K562 (cell line): ENCODE measurements around the gene RARG. TPM values are rescaled to one million over a fixed set of nuclear protein-coding genes. Genes with fewer than 3 reads are reported as not detected.
A peak's percentile ranks its signal among the peaks of the same experiment; 100 is the strongest.

Experiments
- BRD4 ChIP-seq: fragments of 200-600 bp; sonication (generic); IDR thresholded peaks from 2 replicates; pipeline ENCODE4 v1.6.1; 2017; ENCODE audit warnings: inconsistent platforms
- CHD2 ChIP-seq: IDR thresholded peaks from 2 replicates; pipeline ENCODE4 v1.6.1; 2011; ENCODE audit warnings: low read depth, low read length
- CSDE1 ChIP-seq, 2 experiments: fragments of 450-650 bp; IDR thresholded peaks; 2 replicates each; pipeline ENCODE4 v1.6.1; 2016; ENCODE audit warnings: mild to moderate bottlenecking in 1 of 2
- CTCFL ChIP-seq: IDR thresholded peaks from 2 replicates; pipeline ENCODE4 v1.6.1; 2011; ENCODE audit warnings: borderline replicate concordance, low read depth, mild to moderate bottlenecking, moderate library complexity, low read length; ENCODE audit not compliant: insufficient read depth, poor library complexity, severe bottlenecking
- DACH1 ChIP-seq: fragments of 450-650 bp; IDR thresholded peaks from 2 replicates; pipeline ENCODE4 v1.6.1; 2018; ENCODE audit not compliant: partially characterized antibody
- MCM2 ChIP-seq: fragments of 450-650 bp; IDR thresholded peaks from 2 replicates; pipeline ENCODE4 v1.6.1; 2017; ENCODE audit warnings: low read depth, mild to moderate bottlenecking
- MYNN ChIP-seq, 2 experiments: sonication (generic); formaldehyde crosslinking in 1 of 2; IDR thresholded peaks; 2 replicates each; pipeline versions ENCODE4 v1.5.0 to v1.6.1; 2016 to 2020; ENCODE audit warnings: antibody characterized with exemption in 1 of 2, missing genetic modification reagents in 1 of 2
- NCOA2 ChIP-seq, 2 experiments: fragments of 450-650 bp; IDR thresholded peaks; 2 replicates each; pipeline ENCODE4 v1.6.1; 2018; ENCODE audit warnings: mild to moderate bottlenecking in 2 of 2, moderate library complexity in 1 of 2; ENCODE audit not compliant: partially characterized antibody in 2 of 2
- NFRKB ChIP-seq: fragments of 450-650 bp; IDR thresholded peaks from 2 replicates; pipeline ENCODE4 v1.6.1; 2016; ENCODE audit warnings: low read depth
- PCBP2 ChIP-seq: fragments of 200-400 bp; formaldehyde crosslinking; IDR thresholded peaks from 2 replicates; pipeline ENCODE4 v1.6.1; 2018; ENCODE audit warnings: low read length, low read depth, mild to moderate bottlenecking, moderate library complexity; ENCODE audit not compliant: poor library complexity, severe bottlenecking
- POLR2B ChIP-seq: fragments of 450-650 bp; IDR thresholded peaks from 2 replicates; pipeline ENCODE4 v1.6.1; 2018; ENCODE audit warnings: low read depth; ENCODE audit not compliant: partially characterized antibody
- SIN3A ChIP-seq, 2 experiments: fragments of 150-350 bp in 1 of 2; IDR thresholded peaks; 2 replicates each; pipeline ENCODE4 v1.6.1; 2011 to 2016; ENCODE audit warnings: borderline replicate concordance in 2 of 2, low read depth in 2 of 2, low read length in 2 of 2, mild to moderate bottlenecking in 2 of 2, moderate library complexity in 2 of 2; ENCODE audit not compliant: control insufficient read depth in 1 of 2
- SIX5 ChIP-seq, 2 experiments: IDR thresholded peaks; 2 replicates each; pipeline ENCODE4 v1.6.1; 2011; ENCODE audit warnings: low read length in 2 of 2, borderline replicate concordance in 1 of 2, low read depth in 1 of 2, mild to moderate bottlenecking in 1 of 2, moderate library complexity in 1 of 2; ENCODE audit not compliant: insufficient read depth in 1 of 2
- SMAD3 ChIP-seq: fragments of 450-650 bp; formaldehyde crosslinking; conservative IDR thresholded peaks from 2 replicates; pipeline ENCODE4 v1.4.0; 2020; ENCODE audit warnings: mild to moderate bottlenecking
- THRB ChIP-seq: fragments of 450-650 bp; formaldehyde crosslinking; conservative IDR thresholded peaks from 2 replicates; pipeline ENCODE4 v1.4.0; 2022; ENCODE audit warnings: mild to moderate bottlenecking, missing genetic modification characterization
- TRIM28 ChIP-seq: fragments of 450-650 bp; IDR thresholded peaks from 2 replicates; pipeline ENCODE4 v1.6.1; 2017
- UBTF ChIP-seq, 2 experiments: IDR thresholded peaks; 2 replicates each; pipeline ENCODE4 v1.6.1; 2012; ENCODE audit warnings: improper control_type of control experiment in 2 of 2, low read depth in 2 of 2, low read length in 2 of 2, borderline replicate concordance in 1 of 2
- ZBTB7A ChIP-seq: IDR thresholded peaks from 2 replicates; pipeline ENCODE4 v1.6.1; 2011; ENCODE audit warnings: low read depth, mild to moderate bottlenecking, low read length, moderate library complexity, borderline replicate concordance; ENCODE audit not compliant: control insufficient read depth
- ZKSCAN3 ChIP-seq: fragments of 250-450 bp; sonication (Bioruptor Pico); IDR thresholded peaks from 2 replicates; pipeline ENCODE4 v1.4.0; 2020
- polyA plus RNA-seq, 8 experiments: library from polyadenylated mRNA; depleted of rRNA in 4 of 8; stranded (reverse) in 5 of 8; unstranded in 3 of 8; fragments of >200 nt; fragmentation: Nextera tagmentation in 2 of 8; fragmentation: Illumina TruSeq in 1 of 8; extraction: Ambion mirVana in 2 of 8; extraction: Trizol in 1 of 8; gene quantifications; 2 replicates each; pipeline versions ENCODE4 v1.2.1 to v1.2.3, GENCODE V29; 2011 to 2014; ENCODE audit warnings: inconsistent platforms in 1 of 8, missing spikeins in 1 of 8
- total RNA-seq, 7 experiments: library from RNA; depleted of rRNA in 6 of 7; stranded (reverse); fragments of >200 nt in 6 of 7; fragmentation: Illumina TruSeq in 2 of 7; extraction: Trizol in 2 of 7; gene quantifications; 2 replicates each; pipeline versions ENCODE4 v1.2.1 to v1.2.3, GENCODE V29; 2011 to 2021; ENCODE audit warnings: low replicate concordance in 1 of 7

Gene RARG
- total and polyA plus RNA-seq, 9 of the 15 experiments (the other 6 are each of a cell fraction or from before 2014, with no cell fraction given): 0.18 to 7.6 (median 3.8) TPM

GRCh38 chr12:53180220-53180930, 51.6 kb downstream of the RARG start, which contains the start of the genes CSAD and ZNF740 (continued):
- peak in 1 of 2 experiments; percentile 80; a peak in 1 of 4 replicates for TF ChIP-seq UBTF (IDR thresholded peaks at IDR 0.05; ENCODE audit: borderline replicate concordance in 1 of 2, low read depth in 2 of 2, low read length in 2 of 2)
- peak in 1 of 2 experiments; percentile 60; a peak in 2 of 4 replicates for TF ChIP-seq SIN3A (IDR thresholded peaks at IDR 0.05; ENCODE audit: borderline replicate concordance in 2 of 2, control insufficient read depth in 1 of 2, low read depth in 2 of 2, low read length in 2 of 2)
- TF ChIP-seq CTCFL: peak; percentile 11
- TF ChIP-seq POLR2B: peak; percentile 56
- 0 out of 2 replicates have a peak, but pooled peaks have one; percentile 7 for TF ChIP-seq THRB
- no peak for TF ChIP-seq ZKSCAN3 (CRISPR knock-in tag)
- TF ChIP-seq MYNN (IDR thresholded peaks at IDR 0.05): peak; percentile 81; the same call in 1 of the 2 replicates
- no peak for TF ChIP-seq MYNN (CRISPR knock-in tag; IDR thresholded peaks at IDR 0.05)
- TF ChIP-seq PCBP2: peak; percentile 83
- TF ChIP-seq TRIM28: peak; percentile 4; the same call in 1 of the 2 replicates
- peak; percentile 17; the same call in 1 of the 2 replicates for TF ChIP-seq NFRKB
- peak; percentile 82; the same call in 1 of the 2 replicates for TF ChIP-seq ZBTB7A
- 0 out of 2 replicates have a peak, but pooled peaks have one; percentile 47 for TF ChIP-seq BRD4
- TF ChIP-seq SIX5 (IDR thresholded peaks at IDR 0.05; ENCODE audit: borderline replicate concordance in 1 of 2, insufficient read depth in 1 of 2, low read depth in 1 of 2, low read length in 2 of 2): peak; percentile 28 to 40; a peak in 3 of 4 replicates
- TF ChIP-seq CSDE1 (IDR thresholded peaks at IDR 0.05): no peak
- TF ChIP-seq CHD2: peak; percentile 60; the same call in 1 of the 2 replicates
- no peak for TF ChIP-seq MCM2
- peak; percentile 77 for TF ChIP-seq DACH1
- 0 out of 2 replicates have a peak, but pooled peaks have one; percentile 6 for TF ChIP-seq SMAD3 (CRISPR knock-in tag)
- TF ChIP-seq NCOA2 (IDR thresholded peaks at IDR 0.05; ENCODE audit: partially characterized antibody in 2 of 2): no peak
